ENCODE data around the gene MEMO1. TPM values are rescaled to one million over a fixed set of nuclear protein-coding genes. Genes with fewer than 3 reads are reported as not detected.
"Not testable (repeated sequence)": the region's sequence is repeated elsewhere in the genome, so short reads cannot be mapped to it uniquely, and the experiment has no call there.

MEMO1 gene
- total RNA-seq, 1 experiment from 2014 or later, result 37.0 TPM

GRCh38 chr2:31998731-31999383, 12.0 kb downstream of the MEMO1 start:
- DNase-seq (ENCODE audit: low read depth), result no peak

DNA sequence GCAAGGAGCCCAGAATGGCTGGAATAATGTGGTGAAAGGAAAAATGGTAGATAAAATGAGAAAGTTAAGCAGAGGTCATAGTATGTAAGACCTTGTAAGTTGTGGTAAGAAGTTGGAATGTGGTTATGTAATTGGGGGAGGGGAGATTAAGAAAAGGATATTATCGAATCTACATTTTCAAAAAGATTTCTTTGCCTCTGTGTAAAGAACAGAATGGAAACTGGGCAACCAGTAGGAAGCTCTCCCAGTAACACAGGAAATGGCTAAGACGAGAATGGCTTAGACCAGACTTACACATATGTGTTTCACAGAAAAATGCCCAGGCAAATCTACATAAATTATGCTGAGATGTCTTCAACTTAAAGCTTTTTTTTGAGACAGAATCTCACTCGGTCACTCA, 13.2 kb downstream of the MEMO1 start:
- DNase-seq (ENCODE audit: low read depth), result no peak

DNA sequence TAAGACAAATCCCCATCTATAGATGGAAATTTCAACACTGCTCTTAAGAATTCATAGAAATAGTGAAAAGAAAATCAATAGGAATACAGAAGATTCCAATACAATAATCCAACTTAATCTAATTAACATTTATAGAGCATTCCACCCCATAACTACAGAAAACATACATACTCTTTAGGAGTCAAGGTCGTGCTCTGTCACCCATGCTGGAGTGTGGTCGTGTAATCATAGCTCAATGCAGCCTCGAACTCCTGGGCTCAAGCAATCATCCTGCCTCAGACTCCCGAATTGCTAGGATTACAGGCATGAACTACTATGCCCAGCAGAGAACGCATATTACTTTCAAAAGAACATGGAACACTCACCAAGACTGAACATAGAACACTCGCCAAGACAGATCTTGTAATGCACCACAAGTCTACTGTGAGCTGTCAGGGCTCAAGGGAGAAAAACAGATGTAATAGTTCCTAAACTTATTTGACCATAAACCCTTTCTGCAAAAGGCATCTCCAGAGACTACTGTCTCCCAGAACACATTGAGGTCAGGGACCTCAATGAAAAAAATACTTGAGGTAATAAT, 14.1 kb downstream of the MEMO1 start:
- no peak for DNase-seq (ENCODE audit: low read depth)

- DNase-seq (ENCODE audit: low read depth), result no peak
Measured at GRCh38 chr2:31992934-31993333, 17.9 kb downstream of the MEMO1 start.

DNA sequence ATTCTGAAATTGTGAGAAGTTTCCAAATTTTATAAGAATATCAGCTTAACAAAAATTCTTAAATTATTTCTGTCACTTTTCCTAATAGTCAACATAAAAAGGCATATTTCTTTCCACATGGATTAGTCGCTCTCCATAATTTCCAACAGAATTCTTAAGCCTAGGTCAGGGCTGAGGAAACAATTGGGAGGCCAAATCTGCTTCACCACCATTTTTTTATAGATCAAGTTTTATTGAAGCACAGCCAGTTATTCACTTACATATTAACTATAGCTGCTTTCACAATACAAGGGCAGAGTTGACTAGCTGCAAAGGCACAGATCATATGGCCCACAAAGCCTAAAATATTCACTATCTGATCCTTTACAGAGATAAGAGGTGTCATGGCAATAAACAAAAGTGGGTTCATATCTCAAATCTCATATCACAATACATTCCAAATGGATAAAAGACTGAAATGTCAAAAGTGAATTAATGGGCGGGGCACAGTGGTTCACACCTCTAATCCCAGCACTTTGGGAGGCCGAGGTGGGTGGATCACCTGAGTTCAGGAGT, 18.7 kb downstream of the MEMO1 start:
- DNase-seq (ENCODE audit: low read depth), result no peak

DNA sequence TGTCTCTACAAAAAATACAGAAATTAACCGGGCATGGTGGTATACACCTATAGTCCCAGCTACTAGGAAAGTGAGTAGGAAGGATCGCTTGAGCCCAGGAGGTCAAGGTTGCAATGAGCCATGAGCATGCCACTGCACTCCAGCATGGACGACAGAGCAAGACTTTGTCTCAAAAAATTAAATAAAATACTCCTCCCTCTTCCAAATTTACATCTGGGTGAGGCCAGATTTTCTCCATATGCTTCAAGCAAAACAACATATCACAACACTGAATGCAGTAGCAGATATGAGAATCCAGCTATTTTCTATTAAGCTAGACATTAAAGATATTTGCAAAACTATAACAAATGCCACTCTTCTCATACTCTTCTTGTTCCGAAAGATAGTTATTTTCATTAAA, 20.9 kb downstream of the MEMO1 start:
- DNase-seq (ENCODE audit: low read depth), result no peak

- DNase-seq (ENCODE audit: low read depth), result peak; percentile 23
Measured at GRCh38 chr2:31987454-31988220, 23.2 kb downstream of the MEMO1 start.

DNA sequence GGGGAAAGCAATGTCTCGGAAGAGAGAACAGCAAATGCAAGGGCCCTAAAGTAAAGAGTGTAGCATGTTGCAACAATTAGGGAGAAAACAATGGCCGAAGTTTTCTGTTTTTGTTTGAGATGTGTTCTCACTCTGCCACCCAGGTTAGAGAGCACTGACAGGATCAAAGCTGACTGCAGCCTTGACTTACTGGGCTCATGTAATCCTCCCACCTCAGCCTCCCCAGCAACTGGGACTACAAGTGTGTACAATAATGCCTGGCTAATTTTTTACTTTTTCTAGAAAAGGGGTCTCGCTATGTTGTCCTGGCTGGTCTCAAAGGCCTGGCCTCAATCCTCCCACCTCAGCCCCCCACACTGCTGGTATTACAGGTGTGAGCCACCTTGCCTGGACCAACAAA, 23.9 kb downstream of the MEMO1 start:
- no peak for DNase-seq (ENCODE audit: low read depth)

DNA sequence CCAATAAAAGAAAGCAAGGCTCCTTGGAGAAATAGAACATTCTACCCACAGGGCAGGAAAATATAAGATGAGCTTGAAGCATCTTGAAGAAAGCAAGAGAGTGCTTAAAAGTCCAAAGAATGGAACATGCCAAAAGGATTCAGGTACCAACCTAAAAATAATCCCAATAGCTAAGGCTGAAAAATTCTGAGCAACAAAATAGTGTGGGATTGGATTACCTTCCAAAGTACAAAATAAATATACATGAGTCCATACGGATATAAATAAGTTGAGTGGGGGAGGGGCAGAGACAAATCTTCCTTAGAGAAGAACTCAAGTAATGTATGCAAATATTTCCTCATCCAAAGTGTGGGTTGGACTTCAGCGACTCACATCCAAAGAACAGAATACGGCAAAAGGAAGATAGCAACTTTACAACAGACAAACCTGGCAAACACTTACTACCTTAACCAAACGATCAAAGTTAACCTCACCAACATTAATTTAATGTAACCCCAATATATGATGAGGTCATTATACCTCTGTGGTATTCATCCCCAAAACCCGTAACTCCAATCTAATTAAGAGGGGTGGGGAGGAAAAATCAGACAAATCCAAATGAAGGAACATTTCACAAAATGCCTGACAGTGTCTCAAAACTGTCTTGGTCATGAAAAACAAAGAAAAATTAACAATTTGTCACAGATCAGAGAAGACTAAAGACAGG, 26.9 kb downstream of the MEMO1 start:
- no peak for DNase-seq (ENCODE audit: low read depth)

- DNase-seq (ENCODE audit: low read depth), result no peak
Measured at GRCh38 chr2:31980674-31981356, 30.0 kb downstream of the MEMO1 start.

- no peak for DNase-seq (ENCODE audit: low read depth)
Measured at GRCh38 chr2:31979956-31980355, 30.9 kb downstream of the MEMO1 start.

- no peak for DNase-seq (ENCODE audit: low read depth)
Measured at GRCh38 chr2:31979018-31979417, 31.8 kb downstream of the MEMO1 start.

DNA sequence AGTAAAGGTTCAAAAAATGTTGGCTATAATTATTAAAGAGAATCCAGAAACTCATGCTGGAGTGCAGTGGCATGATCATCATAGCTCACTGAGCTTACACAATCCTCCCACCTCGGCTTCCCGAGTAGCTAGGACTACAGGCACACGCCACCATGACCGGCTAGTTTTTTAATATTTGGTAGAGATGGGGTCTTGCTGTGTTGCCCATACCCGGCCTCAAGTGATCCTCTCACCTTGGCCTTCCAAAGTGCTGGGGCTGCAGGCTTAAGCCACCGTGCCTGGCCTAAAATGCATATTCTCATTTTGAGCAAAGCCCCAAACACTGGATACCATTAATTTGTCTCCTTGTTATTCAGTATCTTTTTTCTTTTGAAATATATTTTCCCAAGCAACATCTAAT, 32.4 kb downstream of the MEMO1 start:
- no peak for DNase-seq (ENCODE audit: low read depth)

- DNase-seq (ENCODE audit: low read depth), result no peak
Measured at GRCh38 chr2:31973665-31974064, 37.1 kb downstream of the MEMO1 start.

GRCh38 chr2:31972059-31972458, 38.7 kb downstream of the MEMO1 start:
- DNase-seq (ENCODE audit: low read depth), result no peak

GRCh38 chr2:31969178-31969577, 41.6 kb downstream of the MEMO1 start:
- DNase-seq (ENCODE audit: low read depth), result no peak

DNA sequence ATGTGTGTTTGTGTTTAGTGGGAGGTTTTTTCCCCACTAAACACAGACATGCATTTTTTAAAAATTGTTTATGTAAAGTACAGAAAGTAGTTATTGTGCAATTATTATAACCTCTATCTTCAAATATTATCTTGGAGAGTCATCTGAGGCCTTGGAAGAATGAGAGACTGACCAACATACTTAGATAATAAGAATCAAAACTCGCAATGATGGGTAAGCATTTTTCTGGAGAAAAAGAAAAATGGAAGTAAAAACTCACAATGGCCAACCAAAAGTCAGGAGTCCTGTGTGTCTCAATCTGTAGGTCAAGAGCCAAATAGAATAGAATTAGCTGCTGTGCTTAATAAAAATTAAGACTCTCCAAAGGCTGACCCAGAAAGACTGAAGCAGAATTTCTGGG, 43.0 kb downstream of the MEMO1 start:
- DNase-seq (ENCODE audit: low read depth), result no peak

DNA sequence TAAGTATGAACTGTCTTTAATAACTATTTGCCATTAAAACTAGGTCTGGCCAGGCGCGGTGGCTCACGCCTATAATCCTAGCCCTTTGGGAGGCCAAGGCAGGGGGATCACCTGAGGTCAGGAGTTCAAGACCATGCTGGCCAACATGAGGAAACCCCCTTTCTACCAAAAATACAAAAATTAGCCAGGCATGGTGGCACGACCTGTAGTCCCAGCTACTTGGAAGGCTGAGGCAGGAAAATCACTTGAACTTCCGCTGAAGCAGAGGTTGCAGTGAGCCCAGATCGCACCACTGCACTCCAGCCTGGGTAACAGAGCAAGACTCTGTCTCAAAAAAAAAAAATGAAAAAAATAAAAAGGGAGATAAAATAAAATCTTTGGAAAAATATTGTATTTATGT, 44.4 kb downstream of the MEMO1 start:
- not testable (repeated sequence) for DNase-seq (ENCODE audit: low read depth)

DNA sequence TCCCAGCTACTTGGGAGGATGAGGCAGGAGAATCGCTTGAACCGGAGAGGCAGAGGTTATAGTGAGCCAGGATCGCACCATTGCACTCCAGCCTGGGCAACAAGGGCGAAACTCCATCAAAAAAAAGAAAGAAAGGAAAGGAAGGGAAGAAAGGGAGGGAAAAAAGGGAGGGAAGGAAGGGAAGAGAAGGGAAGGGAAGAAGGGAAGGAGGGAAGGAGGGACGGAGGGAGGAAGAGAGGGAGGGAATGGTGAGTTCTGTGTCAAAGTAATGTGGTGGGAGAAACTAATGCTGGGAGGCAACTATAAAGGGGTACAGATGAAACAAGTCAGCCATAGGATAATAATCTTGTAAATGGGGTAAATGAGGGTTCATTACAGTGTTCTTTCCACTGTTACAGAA, 45.7 kb downstream of the MEMO1 start:
- DNase-seq (ENCODE audit: low read depth), result no peak

DNA sequence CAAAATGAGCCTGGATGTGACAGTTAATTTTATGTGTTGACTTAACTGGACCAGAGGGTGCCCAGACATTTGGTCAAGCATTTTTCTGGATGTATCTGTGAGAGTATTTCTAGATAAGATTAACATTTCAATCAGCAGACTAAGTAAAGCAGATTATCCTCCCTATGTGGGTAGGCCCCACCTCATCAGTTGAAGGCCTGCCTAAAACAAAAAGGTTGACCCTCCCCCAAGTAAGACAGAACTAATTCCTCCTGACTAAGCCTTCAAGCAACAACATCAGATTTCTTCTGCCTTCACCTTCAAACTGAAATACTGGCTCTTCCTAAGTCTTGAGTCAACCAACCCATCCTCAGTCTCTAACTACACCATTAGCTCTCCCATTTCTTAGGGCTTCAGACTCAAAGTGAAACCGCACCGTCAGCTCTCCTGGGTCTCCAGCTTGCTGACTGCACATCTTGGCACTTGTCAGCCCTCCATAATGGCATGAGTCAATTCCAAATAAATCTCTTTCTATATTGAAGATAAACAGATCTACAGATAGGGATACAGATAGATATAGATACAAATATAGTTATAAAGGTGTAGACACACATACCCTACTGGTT, 47.9 kb downstream of the MEMO1 start:
- no peak for DNase-seq (ENCODE audit: low read depth)

DNA sequence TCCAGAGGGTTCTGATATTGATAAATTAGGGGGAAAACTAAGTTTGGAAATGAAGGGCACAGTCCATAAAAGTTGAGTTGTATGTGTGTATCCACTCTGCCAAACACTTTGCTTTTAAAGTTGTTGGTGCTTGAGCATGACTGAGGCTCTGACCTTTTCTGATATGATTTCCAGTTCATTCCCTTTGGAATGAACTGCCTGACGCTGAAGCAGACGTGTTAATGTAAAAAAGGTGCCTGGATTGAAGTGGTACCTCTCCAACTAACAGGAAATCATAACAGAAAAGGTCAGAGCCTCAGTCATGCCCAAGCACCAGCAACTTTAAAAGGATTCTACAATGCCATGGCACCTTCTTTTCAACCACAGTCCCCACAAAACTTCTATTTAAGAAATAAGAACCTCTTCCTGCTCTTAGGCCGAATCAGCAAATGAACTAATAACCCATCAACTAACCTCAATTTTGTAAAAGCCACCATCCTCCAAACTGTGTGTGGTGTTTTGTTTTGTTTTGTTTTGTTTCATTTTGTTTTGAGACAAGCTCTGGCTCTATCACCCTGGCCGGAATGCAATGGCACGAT, 52.6 kb downstream of the MEMO1 start:
- no peak for DNase-seq (ENCODE audit: low read depth)
